ENCODE measurements around the gene ZNF606.

DNA sequence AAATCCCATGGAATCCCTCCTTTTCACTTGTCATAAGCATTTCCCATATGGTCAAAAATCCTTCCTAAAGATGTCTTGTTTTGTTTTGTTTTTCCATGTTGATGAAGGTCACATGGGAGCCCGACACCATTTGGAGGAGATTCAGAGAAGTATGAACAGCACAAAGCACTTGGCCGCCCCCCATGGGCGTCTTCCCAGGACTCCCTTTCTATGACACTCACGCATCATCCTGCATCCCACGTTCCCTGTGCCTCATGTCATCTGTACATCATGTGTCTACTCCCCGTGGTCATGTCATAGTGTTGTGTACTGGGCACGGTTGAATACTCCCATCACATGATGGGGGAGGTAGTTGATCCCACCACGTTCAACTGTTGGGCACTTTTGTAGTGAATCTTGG lies 33.2 kb upstream of the ZNF606 start:
- TF ChIP-seq, protein P1, sequence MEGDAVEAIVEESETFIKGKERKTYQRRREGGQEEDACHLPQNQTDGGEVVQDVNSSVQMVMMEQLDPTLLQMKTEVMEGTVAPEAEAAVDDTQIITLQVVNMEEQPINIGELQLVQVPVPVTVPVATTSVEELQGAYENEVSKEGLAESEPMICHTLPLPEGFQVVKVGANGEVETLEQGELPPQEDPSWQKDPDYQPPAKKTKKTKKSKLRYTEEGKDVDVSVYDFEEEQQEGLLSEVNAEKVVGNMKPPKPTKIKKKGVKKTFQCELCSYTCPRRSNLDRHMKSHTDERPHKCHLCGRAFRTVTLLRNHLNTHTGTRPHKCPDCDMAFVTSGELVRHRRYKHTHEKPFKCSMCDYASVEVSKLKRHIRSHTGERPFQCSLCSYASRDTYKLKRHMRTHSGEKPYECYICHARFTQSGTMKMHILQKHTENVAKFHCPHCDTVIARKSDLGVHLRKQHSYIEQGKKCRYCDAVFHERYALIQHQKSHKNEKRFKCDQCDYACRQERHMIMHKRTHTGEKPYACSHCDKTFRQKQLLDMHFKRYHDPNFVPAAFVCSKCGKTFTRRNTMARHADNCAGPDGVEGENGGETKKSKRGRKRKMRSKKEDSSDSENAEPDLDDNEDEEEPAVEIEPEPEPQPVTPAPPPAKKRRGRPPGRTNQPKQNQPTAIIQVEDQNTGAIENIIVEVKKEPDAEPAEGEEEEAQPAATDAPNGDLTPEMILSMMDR (IDR thresholded peaks at IDR 0.05; ENCODE audit: low read depth, low read length, poor library complexity, severe bottlenecking): no peak
- no peak for TF ChIP-seq EZH2phosphoT487 (IDR thresholded peaks at IDR 0.05; ENCODE audit: borderline replicate concordance, low read length)
